ENCODE data around the gene PPP2CA. TPM values are rescaled to one million over a fixed set of nuclear protein-coding genes. Genes with fewer than 3 reads are reported as not detected.
"Not testable (repeated sequence)": the region's sequence is repeated elsewhere in the genome, so short reads cannot be mapped to it uniquely, and the experiment has no call there.

PPP2CA gene
- total and polyA plus RNA-seq, 5 donors = 57.9 to 178 (median 135) TPM

DNA sequence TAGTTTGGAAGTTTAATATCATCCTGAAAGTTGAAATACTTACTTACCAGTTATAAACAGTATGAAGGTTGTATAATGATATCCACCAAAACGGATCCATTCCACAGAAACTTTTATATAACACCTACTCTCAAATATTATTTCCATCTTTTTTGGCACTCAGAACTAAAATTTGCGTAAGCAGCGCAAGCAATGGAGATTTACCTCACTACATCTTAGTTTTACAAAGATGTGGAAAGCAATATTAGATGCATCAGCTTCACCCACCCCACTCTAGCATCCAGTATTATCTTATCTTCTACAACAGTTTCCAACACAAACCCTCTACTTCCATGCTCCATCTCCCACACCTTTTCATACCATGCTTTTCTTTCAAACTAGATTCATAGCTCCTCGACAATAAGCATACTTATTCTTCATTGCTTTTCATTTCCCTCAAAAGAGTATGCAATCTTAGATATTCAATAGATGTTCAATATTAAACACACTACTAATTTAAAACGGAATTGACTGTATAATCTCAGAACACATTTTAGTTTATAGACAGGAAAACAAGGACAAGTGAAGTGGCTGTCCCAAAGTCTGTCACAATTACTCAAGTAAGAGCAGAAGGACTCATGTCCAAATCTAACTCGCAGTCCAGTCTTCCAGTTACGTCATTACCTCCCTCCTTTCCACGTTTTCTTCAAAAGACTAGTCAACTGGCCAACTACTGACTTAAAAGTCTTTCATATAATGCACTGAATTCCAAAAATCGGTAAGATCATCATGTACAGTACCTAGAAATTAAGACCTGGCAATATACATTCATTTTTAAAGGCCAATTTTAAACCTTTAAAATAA, 2.2 kb downstream of the PPP2CA start:
- DNase-seq (no peak), ATAC-seq (no peak)
- H3K27me3 ChIP-seq (ENCODE audit: control insufficient read depth, insufficient read depth) = no peaks in the 10 kb centered on the region
- peaks cover 6% of the 10 kb centered on the region for H3K4me1 ChIP-seq (ENCODE audit: control insufficient read depth, insufficient read depth, low read length)
- peak overlapping the region; percentile 70 for H3K4me3 ChIP-seq (ENCODE audit: low read length)
- H3K9me3 ChIP-seq (ENCODE audit: control insufficient read depth, low read length) = no peaks in the 10 kb centered on the region
- WGBS = 27% methylated on average over 9 of the region's 9 CpGs
- intact Hi-C loops (cut with DNase I) = no loop called here
- no peak overlapping the region for H3K27ac ChIP-seq (ENCODE audit: low read length)

DNA sequence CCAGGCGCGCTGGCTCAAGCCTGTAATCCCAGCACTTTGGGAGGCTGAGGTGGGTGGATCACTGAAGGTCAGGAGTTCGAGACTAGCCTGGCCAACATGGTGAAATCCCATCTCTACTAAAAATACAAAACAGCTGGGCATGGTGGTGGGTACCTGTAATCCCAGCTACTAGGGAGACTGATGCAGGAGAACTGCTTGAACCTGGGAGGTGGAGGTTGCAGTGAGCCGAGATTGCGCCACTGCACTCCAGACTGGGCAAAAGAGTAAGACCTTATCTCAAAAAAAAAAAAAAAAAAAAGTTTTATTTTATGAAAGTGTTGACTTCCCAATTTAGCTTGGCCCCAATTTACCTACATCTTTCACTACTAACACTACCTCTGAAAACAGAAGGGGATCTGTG, 4.2 kb downstream of the PPP2CA start:
- intact Hi-C loops (cut with DNase I) = not testable (repeated sequence)
- WGBS = 85% methylated on average over 5 of the region's 5 CpGs

DNA sequence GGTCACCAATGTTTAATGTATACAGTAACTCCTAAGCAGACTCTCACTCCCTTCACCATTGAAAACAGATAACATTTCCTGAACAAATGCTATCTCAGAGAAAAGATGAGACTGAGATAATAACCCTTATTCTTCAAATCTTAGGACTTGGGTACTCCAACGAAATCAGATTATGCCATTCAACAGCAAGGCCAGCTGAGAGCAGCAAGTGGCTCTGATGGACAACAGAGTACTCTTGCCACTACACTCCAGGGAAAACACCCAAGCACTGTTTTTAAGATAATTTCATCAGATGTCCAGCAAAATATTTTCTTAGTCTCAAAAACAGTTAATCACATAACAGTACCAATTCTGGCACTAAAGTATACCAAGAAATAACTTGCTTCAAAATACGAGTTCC, 10.1 kb downstream of the PPP2CA start:
- Histone ChIP-seq H3K4me3 (ENCODE audit: low read length) (no peak overlapping the region), H3K4me1 (ENCODE audit: control insufficient read depth, insufficient read depth, low read length) (peaks cover 13% of the 10 kb centered on the region), H3K27me3 (ENCODE audit: control insufficient read depth, insufficient read depth) (no peaks in the 10 kb centered on the region), H3K9me3 (ENCODE audit: control insufficient read depth, low read length) (no peaks in the 10 kb centered on the region), H3K27ac (ENCODE audit: low read length) (no peak overlapping the region)
- intact Hi-C loops (cut with DNase I) = no loop called here
- 50% methylated on average over 2 of the region's 2 CpGs for WGBS
- DNase-seq (no peak), ATAC-seq (no peak)

More for the DNA sequence above, 4.2 kb downstream of the PPP2CA start:
- not testable (repeated sequence) for H3K4me1 ChIP-seq (ENCODE audit: control insufficient read depth, insufficient read depth, low read length); H3K27ac ChIP-seq (ENCODE audit: low read length); H3K4me3 ChIP-seq (ENCODE audit: low read length); ATAC-seq; DNase-seq; H3K9me3 ChIP-seq (ENCODE audit: control insufficient read depth, low read length); H3K27me3 ChIP-seq (ENCODE audit: control insufficient read depth, insufficient read depth)

DNA sequence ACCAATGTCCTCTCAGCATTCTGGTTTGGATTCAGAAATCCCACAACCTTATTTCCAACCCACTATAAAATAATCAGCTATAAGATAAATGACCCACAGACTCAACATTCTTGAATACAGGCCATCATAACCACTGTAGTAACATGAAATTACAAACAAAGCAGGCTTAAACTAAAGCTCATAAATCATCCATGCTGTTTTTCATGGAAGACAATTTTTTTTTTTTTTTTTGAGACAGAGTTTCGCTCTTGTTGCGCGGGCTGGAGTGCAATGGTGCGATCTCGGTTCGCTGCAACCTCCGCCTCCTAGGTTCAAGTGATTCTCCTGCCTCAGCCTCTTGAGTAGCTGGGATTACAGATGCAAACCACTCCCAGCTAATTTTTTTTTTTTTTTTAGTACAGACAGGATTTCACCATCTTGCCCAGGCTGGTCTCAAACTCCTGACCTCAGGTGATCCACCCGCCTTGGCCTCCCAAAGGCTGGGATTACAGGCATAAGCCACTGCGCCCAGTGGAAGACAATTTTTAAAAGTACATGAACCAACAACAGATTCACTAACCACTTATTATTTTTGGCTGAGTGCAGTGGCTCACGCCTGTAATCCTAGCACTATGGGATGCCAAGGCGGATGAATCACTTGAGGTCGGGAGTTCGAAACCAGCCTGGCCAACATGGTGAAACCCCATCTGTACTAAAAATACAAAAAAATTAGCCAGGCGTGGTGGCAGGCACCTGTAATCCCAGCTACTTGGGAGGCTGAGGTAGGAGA, 14.4 kb downstream of the PPP2CA start:
- intact Hi-C loops (cut with DNase I); H3K4me3 ChIP-seq (ENCODE audit: low read length); H3K9me3 ChIP-seq (ENCODE audit: control insufficient read depth, low read length); DNase-seq; ATAC-seq; H3K27ac ChIP-seq (ENCODE audit: low read length); H3K27me3 ChIP-seq (ENCODE audit: control insufficient read depth, insufficient read depth): not testable (repeated sequence)
- WGBS = 90% methylated on average over 14 of the region's 14 CpGs
- H3K4me1 ChIP-seq (ENCODE audit: control insufficient read depth, insufficient read depth, low read length) = peaks cover 16% of the 10 kb centered on the region

DNA sequence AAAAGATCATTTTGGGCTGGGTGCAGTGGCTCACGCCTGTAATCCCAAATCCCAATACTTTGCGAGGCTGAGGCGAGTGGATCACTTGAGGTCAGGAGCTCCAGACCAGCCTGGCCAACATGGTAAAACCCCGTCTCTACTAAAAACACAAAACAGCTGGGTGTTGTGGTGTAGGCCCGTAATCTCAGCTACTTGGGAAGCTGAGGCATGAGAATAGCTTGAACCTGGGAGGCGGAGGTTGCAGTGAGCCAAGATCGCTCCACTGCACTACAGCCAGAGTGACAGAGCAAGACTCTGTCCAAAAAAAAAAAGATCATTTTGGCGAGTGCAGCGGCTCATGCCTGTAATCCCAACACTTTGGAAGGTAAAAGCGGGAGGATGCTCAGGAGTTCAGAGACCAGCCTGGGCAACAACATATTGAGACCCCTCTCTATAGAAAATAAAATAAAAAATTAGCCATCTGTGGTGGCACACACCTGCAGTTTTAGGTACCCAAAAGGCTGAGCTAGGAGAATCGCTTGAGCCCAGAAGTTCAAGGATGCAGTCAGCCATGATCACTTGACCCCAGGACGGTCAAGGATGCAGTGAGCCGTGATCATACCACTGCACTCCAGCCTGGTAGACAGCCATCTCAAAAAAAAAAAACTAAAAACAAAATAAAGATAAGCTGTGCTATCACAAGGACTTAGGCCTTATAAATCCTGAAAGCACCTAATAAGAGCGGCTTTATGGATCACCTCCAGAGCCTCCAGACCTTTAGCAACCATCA, 16.2 kb downstream of the PPP2CA start:
- 49% methylated on average over 14 of the region's 14 CpGs for WGBS
- H3K9me3 ChIP-seq (ENCODE audit: control insufficient read depth, low read length) = no peaks in the 10 kb centered on the region
- intact Hi-C loops (cut with DNase I) = no loop called here
- DNase-seq = peak in 1 of 3 donors; percentile 55
- H3K4me1 ChIP-seq (ENCODE audit: control insufficient read depth, insufficient read depth, low read length) = peaks cover 12% of the 10 kb centered on the region
- H3K4me3 ChIP-seq (ENCODE audit: low read length) = no peak overlapping the region
- ATAC-seq = peak; percentile 28 to 61
- H3K27me3 ChIP-seq (ENCODE audit: control insufficient read depth, insufficient read depth) = no peaks in the 10 kb centered on the region
- H3K27ac ChIP-seq (ENCODE audit: low read length) = no peak overlapping the region

DNA sequence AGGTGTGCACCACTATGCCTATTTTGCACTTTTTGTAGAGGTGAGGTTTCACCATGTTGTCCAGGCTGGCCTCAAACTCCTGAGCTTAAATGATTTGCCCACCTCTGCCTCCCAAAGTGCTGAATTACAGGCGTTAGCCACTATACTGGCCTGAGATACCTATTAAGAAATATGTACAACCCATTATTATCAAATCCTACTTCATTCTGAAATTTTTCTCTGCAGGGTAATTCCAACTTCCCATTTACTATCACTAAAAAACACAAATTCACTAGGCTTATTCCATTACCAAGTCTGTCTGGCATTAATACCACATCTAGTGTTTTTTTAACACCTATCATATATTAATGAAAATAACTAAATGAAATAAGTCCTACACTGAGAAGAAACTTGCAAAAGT, 18.2 kb downstream of the PPP2CA start:
- Histone ChIP-seq H3K27ac (ENCODE audit: low read length) (no peak overlapping the region), H3K4me3 (ENCODE audit: low read length) (no peak overlapping the region), H3K27me3 (ENCODE audit: control insufficient read depth, insufficient read depth) (no peaks in the 10 kb centered on the region), H3K4me1 (ENCODE audit: control insufficient read depth, insufficient read depth, low read length) (peaks cover 11% of the 10 kb centered on the region), H3K9me3 (ENCODE audit: control insufficient read depth, low read length) (no peaks in the 10 kb centered on the region)
- DNase-seq (no peak), ATAC-seq (no peak)
- intact Hi-C loops (cut with DNase I) = no loop called here
- 67% methylated on average over 1 of the region's 1 CpG for WGBS

DNA sequence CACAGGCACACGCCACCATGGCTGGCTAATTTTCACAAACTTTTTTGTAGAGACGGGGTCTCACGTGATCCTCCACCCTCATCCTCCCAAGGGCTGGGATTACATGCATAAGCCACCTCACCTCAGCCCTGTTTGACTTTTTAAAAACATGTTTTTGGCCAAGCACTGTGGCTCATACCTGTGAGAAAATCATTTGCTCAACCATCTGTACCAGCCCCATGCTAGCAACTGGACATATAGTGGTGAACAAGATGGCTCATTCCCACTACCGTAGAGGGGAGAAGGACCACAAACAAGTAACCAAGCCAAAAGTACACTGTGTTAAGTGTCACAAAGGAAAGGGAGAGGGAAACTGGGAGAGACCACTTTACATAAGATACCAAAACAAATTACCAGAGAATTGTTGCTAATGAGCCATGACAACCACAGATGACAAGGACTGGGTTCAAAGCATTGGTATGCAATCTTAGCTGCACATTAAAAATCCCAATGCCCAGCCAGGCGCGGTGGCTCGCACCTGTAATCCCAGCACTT, 19.2 kb downstream of the PPP2CA start:
- no peak overlapping the region for H3K4me3 ChIP-seq (ENCODE audit: low read length)
- no peak for DNase-seq
- H3K27ac ChIP-seq (ENCODE audit: low read length) = no peak overlapping the region
- H3K9me3 ChIP-seq (ENCODE audit: control insufficient read depth, low read length) = no peaks in the 10 kb centered on the region
- ATAC-seq = peak in 1 of 2 donors; percentile 13
- peaks cover 11% of the 10 kb centered on the region for H3K4me1 ChIP-seq (ENCODE audit: control insufficient read depth, insufficient read depth, low read length)
- intact Hi-C loops (cut with DNase I) = no loop called here
- H3K27me3 ChIP-seq (ENCODE audit: control insufficient read depth, insufficient read depth) = no peaks in the 10 kb centered on the region
- 77% methylated on average over 7 of the region's 7 CpGs for WGBS

DNA sequence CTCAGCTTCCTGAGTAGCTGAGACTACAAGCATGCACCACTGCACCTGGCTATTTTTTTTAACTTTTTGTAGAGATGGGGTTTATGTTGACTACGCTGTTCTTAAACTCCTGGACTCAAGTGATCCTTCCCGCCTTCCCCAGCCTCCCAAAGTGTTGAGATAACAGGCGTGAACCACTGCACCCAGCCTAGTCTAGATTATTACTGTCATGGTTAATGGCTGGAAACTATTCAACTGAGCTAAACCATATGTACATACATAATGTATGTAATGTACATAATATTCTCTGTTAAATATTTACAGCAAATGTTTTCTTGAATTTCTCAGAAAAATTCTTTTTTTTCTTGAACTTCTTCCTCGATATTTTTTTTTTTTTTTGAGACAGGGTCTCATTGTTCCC, 21.3 kb downstream of the PPP2CA start:
- DNase-seq (no peak), ATAC-seq (no peak)
- intact Hi-C loops (cut with DNase I) = no loop called here
- Histone ChIP-seq H3K4me1 (ENCODE audit: control insufficient read depth, insufficient read depth, low read length) (peaks cover 6% of the 10 kb centered on the region), H3K27me3 (ENCODE audit: control insufficient read depth, insufficient read depth) (no peaks in the 10 kb centered on the region), H3K9me3 (ENCODE audit: control insufficient read depth, low read length) (no peaks in the 10 kb centered on the region), H3K27ac (ENCODE audit: low read length) (no peak overlapping the region), H3K4me3 (ENCODE audit: low read length) (no peak overlapping the region)
- 75% methylated on average over 4 of the region's 4 CpGs for WGBS

DNA sequence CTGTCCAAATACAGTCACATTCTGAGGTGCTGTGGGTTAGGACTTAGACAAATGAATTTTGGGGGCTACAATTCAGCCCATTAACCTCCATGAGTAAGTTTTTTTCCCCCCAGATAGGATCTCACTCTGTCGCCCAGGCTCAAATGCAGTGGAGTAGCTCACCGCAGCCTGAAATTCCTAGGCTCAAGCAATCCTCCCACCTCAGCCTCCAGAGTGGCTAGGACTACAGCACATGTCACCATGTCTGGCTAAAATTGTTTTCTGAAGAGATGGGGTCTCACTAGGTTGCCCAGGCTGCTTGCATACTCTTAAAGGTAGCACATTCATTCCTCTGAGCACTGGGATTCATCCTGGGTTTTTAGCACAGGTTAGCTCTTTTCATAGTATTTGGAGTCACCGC, 22.2 kb downstream of the PPP2CA start:
- H3K4me3 ChIP-seq (ENCODE audit: low read length) = no peak overlapping the region
- no peaks in the 10 kb centered on the region for H3K9me3 ChIP-seq (ENCODE audit: control insufficient read depth, low read length)
- ATAC-seq (no peak), DNase-seq (no peak)
- peaks cover 6% of the 10 kb centered on the region for H3K4me1 ChIP-seq (ENCODE audit: control insufficient read depth, insufficient read depth, low read length)
- no peak overlapping the region for H3K27ac ChIP-seq (ENCODE audit: low read length)
- no peaks in the 10 kb centered on the region for H3K27me3 ChIP-seq (ENCODE audit: control insufficient read depth, insufficient read depth)
- intact Hi-C loops (cut with DNase I) = no loop called here
- WGBS = 99% methylated on average over 3 of the region's 3 CpGs

DNA sequence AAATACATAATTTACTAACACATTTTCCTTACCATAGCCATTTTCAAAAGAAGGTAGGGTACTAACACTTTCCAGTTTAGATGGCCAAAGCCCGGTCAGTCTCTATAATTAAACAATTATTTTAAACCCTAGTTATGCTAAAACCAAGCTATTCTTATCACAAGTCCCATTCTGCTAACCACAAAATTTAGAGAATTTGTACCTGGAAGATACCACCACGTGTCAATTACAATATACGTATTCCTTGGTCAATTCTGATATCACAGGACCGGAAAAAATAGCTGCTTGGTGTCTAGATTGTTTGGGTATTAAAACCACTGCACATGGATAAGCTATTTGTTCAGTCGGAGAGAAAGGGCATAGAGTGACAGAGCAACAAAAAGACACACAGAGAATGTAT, 30.2 kb downstream of the PPP2CA start:
- intact Hi-C loops (cut with DNase I) = no loop called here
- 62% methylated on average over 5 of the region's 5 CpGs for WGBS
- no peak for ATAC-seq
- no peak overlapping the region for H3K27ac ChIP-seq (ENCODE audit: low read length)
- DNase-seq = no peak
- H3K4me1 ChIP-seq (ENCODE audit: control insufficient read depth, insufficient read depth, low read length) = no peaks in the 10 kb centered on the region
- H3K9me3 ChIP-seq (ENCODE audit: control insufficient read depth, low read length) = no peaks in the 10 kb centered on the region
- H3K4me3 ChIP-seq (ENCODE audit: low read length) = no peak overlapping the region
- H3K27me3 ChIP-seq (ENCODE audit: control insufficient read depth, insufficient read depth) = no peaks in the 10 kb centered on the region
